ENCODE data around the gene FCHO2. TPM values are rescaled to one million over a fixed set of nuclear protein-coding genes. Genes with fewer than 3 reads are reported as not detected.

FCHO2 gene
- total RNA-seq, 4 donors from 2014 or later, result 30.2 to 41.8 (median 36.6) TPM

- H3K27ac ChIP-seq, result peak overlapping the region in 1 of 4 donors; percentile 53
- intact Hi-C loops (cut with DNase I), result no loop called here
Measured at GRCh38 chr5:72949481-72949880, 6.4 kb upstream of the FCHO2 start.

GRCh38 chr5:72951671-72952468, 4.0 kb upstream of the FCHO2 start:
- Histone ChIP-seq H3K9me3 (no peaks in the 10 kb centered on the region), H3K27ac (peak overlapping the region; percentile 49 to 98 (median 76))

More at GRCh38 chr5:72949481-72949880, 6.4 kb upstream of the FCHO2 start:
- H3K4me3 ChIP-seq, result no peak overlapping the region
- peaks cover 3 to 35% (median 13%) of the 10 kb centered on the region in 3 donors for H3K4me1 ChIP-seq
- no peaks in the 10 kb centered on the region for H3K9me3 ChIP-seq
- TF ChIP-seq CTCF (IDR thresholded peaks at IDR 0.05), result no peak
- TF ChIP-seq POLR2A (IDR thresholded peaks at IDR 0.05), result no peak
- DNase-seq, result no peak
- no peaks in the 10 kb centered on the region for H3K36me3 ChIP-seq
- no peaks in the 10 kb centered on the region for H3K27me3 ChIP-seq

GRCh38 chr5:72954389-72954788, 1.5 kb upstream of the FCHO2 start:
- Histone ChIP-seq H3K4me3 (peak overlapping the region in 2 of 4 donors; percentile 64 to 85), H3K27me3 (no peaks in the 10 kb centered on the region), H3K36me3 (no peaks in the 10 kb centered on the region), H3K27ac (peak overlapping the region; percentile 95 to 99 (median 98)), H3K4me1 (peaks cover 3 to 69% (median 29%) of the 10 kb centered on the region in 3 donors), H3K9me3 (no peaks in the 10 kb centered on the region)
- TF ChIP-seq POLR2A (IDR thresholded peaks at IDR 0.05), result no peak
- TF ChIP-seq CTCF (IDR thresholded peaks at IDR 0.05), result no peak
- WGBS, 2 donors, result 84 to 87% methylated on average over 5 to 7 of the region's 7 CpGs
- intact Hi-C loops (cut with DNase I), result no loop called here
- DNase-seq, result no peak

More at GRCh38 chr5:72951671-72952468, 4.0 kb upstream of the FCHO2 start:
- 49 to 70% methylated on average over 6 to 7 of the region's 7 CpGs for WGBS, 2 donors
- Histone ChIP-seq H3K36me3 (no peaks in the 10 kb centered on the region), H3K4me1 (peaks cover 3 to 45% (median 19%) of the 10 kb centered on the region in 3 donors), H3K4me3 (no peak overlapping the region), H3K27me3 (no peaks in the 10 kb centered on the region)
- no peak for DNase-seq
- intact Hi-C loops (cut with DNase I), result no loop called here
- TF ChIP-seq CTCF (IDR thresholded peaks at IDR 0.05) (no peak), POLR2A (IDR thresholded peaks at IDR 0.05) (no peak)

- Histone ChIP-seq H3K4me3 (peak overlapping the region; percentile 64 to 88 (median 86)), H3K9me3 (no peaks in the 10 kb centered on the region), H3K27me3 (no peaks in the 10 kb centered on the region), H3K36me3 (no peaks in the 10 kb centered on the region), H3K27ac (peak overlapping the region; percentile 95 to 99 (median 98)), H3K4me1 (peaks cover 3 to 74% (median 29%) of the 10 kb centered on the region in 3 donors)
- intact Hi-C loops (cut with DNase I), result no loop called here
- DNase-seq, result peak; percentile 28
- TF ChIP-seq CTCF (IDR thresholded peaks at IDR 0.05), result no peak
- TF ChIP-seq POLR2A (IDR thresholded peaks at IDR 0.05), result no peak
- WGBS, 2 donors, result 1 to 4% methylated on average over 16 to 24 of the region's 33 CpGs
Measured at GRCh38 chr5:72955143-72955767, 586 bp upstream of the FCHO2 start.
